Inflammatory macrophage (primary cell): ENCODE data around the gene CCDC27.

Source experiments
- DNase-seq, 2 donors: peaks; one replicate each; pipeline ENCODE4 v3.0.0-alpha.2; 2020 to 2022

CCDC27 gene

DNA sequence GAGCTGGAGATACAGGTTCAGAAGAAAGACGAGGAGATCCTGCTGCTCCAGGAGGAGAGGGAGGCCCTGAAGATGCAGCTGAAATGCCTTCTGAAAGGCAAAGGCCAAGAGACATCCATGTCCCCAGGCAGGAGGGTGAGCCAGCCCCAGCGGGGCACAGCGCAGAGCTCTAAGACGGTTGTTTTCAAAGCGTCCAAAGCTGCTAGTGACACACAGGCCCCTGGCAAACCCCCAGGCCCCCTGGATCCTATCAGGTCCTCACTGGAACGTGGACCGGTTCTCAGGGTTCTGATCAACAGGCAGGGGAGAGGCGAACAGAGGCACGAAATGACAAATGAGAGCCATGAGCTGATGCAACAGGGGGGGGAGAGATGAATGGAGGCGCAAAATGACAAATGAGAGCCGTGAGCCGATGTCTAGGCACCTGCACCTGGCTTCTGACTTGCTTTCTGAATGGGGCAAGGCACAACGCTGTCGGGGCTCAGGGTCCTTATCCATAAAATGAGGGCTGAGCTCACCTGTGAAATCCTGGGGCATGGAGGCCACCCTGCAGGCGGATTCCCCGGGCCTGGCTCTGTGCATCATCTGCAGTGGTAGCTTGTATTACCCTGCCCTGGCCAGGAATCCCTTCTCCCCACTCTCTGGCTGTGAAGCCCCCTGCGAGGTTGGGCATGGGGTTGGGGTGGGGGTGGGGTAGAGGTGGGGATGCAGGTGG is 9.2 kb downstream of the CCDC27 start:
- DNase-seq: no peak

DNA sequence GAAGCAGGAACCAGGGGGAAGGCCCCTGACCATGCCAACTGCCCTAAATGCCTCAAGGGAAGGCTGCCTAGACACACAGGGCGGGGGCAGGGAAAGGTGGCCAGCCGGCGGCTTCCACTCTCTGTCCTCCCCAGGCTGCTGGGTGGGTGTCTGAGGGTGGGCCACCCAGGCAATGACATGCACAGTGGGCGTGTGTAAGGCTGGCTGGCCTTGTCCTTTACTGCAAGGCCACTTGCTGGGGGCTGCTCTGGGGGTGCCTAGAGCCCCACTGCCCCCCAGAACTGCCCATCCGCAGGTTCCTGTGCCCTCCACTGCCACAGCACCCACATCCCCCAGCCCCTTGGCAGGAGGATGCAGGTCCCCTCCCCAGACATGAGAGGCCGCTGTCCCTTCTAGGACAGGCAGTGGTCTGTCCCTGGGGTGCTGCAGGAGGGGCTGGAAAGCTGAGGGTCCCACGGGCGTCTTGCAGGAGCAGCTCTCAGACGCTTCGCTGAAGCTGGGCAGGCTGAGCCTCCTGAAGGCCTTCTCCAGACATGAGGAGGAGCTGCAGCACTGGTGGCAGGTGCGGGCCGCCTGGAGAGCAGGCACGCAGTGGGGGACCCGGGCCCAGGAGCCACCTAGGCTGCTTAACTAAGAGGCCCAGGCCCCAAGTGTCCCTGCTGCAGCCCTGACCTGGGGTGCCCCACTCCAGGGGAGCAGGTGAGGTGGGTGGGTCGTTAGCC is 10.1 kb downstream of the CCDC27 start:
- DNase-seq: no peak

DNA sequence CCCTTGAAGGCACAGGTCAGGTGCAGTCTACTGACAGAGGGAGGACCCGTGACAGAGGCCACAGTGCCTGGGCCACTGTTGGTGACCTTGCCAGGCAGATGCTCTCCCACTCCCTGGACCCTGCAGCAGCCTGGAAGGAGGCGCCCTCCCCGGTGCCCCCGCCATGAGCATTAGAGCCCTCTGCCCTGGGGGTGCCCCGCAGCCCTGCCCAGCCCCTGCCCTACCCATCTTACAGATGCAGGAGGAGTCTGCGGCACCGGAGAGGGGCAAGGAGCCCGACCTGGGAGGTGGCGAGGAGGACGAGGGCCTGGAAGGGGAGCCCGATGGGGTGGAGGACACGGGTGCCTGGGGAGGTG is 10.6 kb downstream of the CCDC27 start:
- no peak for DNase-seq

DNA sequence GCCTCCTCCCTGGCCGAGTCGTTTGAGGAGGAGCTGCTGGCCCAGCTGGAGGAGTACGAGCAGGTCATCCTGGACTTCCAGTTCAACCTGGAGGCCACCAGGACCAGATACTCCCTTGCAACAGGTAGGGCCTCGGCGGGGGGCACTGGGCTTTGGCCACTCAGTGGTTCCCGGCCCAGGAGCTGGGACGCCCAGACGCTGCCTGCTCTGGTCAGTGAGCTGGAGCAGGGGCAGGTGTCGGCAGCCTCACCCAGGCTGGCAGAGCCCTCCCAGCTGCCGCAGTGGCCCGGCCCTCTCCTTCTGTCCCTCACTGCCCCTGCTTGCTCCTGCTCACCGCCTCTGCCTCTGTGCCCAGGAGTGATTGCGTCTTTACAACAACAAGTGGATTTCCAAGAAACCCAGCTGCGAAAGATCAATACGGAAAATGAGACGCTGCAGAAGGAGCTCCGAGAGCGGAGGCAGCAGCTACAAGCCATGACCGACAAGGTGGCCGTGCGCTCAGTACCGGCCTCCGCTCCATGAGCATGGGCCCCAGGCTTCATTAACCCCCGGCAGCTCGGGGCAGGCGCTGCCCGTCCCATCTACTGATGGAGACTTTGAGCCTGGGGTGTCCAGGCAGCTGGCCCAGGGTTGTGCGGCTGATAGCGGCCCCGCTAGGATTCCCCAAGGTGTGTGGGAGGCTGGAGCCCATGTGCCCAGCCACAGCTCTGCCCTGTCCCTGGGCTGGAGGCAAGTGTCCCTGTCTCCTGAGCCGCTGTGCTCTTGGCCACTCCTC is 11.3 kb downstream of the CCDC27 start:
- no peak for DNase-seq

DNA sequence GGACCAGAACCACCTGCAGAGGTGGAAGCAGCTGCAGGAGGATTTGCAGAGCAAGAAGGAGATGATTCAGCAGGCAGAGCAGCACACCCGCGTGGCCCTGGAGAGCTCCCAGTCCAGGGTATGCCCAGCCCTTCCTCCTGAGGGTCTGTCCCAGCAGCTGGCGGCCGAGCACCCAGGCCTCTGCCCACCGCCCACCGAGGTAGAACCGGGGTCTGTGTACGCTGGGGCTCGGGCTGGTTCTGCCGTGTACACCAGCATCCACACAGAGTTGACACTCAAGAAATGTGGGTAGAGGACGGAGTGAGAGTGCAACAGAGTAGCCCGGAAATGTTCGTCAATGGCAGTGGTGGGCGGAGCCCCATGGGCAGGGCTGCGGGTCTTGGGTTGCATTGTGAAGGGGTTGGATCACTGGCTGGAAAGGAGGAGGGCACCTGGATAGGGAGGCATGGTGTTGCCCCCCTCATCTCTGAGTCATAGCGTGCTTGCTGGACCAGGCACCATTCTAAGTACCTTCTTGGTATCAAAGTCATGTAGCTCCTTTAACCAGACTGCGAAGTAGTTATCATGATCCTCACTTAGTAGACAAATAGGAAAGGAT is 15.2 kb downstream of the CCDC27 start:
- no peak for DNase-seq

DNA sequence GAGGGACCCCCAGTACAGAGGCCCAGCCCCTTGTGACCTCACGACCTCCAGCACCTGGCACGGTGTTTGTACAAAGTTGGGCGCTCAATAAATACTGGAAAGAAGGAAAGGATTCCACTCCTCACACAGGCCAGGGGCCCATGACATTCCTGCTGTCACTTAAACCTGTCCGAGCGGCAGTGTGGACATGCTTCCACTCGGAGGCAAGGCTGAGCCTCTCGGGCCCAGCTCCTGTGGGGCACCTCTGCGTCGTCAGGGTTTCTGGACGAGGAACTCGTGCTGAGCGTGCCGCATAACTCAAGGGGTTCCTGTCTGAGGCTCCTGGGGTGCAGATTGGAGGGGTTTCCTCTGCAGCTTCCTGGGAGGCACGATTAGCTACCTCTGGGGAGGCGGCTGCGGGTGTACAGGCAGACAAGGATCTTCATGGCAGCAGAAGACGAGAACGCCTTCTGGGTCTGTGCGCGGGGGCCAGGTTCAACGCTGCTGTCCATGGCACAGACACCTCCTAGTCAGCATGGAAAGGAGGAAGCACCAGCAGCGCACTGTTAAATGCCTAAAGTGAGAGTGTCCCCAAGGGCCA is 16.7 kb downstream of the CCDC27 start:
- no peak for DNase-seq

DNA sequence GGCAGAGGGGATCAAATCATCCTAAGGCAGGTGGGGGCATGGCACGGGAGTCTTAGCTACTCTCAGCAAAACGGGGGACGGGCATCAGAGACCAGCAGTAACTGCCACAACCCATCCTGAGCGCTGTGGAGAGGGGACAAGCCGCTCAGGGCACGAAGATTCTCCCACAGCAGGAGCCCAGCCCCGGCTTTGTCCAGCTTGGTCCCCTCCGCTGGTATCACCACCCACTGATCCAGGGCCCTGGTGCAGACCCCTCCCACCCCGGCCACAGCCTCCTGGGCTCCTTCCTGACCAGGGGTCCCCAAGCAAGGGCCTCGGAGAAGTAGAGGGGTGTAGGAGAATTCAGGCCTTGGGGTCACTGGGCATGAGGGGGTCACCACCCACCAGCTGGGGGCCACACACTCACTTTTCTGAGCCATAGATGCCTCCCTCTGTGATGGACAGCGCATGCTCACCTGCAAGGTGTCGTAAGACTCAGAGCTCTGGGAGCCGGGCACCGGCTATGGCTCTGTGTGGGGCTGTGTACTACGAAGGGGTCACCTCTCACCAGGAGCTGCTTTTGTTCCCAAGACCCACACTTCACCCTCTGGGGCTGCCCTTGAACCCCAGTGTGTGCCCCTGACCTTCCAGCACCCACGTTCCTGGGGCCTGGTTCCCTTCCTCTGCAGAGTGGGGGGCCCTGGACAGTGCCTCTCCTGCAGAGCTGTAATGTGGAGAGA is 18.0 kb downstream of the CCDC27 start:
- DNase-seq: no peak

DNA sequence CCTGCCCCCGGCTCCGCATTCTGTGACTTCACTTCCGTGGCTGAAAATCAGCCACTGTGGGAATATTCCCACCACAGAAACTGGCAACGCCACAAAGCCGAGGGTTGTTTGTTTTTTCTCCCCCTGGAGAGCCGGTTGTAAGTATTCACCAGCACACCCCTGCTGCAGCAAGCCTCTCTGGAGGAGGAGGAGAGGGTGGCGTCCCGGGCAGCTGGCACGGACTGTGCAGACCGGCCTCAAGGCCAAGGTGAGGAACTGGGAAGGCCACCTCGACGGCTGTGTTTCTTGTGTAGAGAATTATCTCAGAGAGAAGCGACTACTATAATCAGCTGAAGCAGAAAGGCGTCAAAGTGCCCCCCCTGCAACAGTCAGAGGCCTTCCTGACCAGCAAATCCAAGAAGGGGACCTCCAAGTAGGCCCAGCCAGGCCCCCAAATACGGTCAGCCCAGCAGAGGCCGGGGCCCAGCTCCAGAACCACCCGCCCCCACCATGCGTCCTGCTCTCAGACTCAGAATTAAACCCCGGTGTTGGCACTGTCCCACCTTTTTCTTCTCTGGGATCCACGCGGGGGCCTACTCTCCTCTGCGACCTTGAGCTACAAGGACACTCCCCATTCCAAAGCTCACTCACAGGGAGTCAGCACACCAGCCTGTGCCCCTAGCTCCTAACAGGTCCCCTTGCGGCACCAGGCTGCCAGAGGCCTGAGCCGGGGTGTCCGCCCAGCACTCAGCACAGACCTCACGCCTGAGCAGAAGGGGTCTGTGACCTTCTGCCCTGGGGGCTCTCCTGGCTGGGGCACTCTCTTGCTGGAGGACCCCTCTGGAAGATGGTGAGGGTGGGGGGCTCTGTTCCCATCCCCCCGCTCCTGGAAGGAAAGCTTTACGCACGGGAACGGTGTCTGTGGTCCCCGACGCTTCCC is 19.1 kb downstream of the CCDC27 start:
- DNase-seq: no peak

DNA sequence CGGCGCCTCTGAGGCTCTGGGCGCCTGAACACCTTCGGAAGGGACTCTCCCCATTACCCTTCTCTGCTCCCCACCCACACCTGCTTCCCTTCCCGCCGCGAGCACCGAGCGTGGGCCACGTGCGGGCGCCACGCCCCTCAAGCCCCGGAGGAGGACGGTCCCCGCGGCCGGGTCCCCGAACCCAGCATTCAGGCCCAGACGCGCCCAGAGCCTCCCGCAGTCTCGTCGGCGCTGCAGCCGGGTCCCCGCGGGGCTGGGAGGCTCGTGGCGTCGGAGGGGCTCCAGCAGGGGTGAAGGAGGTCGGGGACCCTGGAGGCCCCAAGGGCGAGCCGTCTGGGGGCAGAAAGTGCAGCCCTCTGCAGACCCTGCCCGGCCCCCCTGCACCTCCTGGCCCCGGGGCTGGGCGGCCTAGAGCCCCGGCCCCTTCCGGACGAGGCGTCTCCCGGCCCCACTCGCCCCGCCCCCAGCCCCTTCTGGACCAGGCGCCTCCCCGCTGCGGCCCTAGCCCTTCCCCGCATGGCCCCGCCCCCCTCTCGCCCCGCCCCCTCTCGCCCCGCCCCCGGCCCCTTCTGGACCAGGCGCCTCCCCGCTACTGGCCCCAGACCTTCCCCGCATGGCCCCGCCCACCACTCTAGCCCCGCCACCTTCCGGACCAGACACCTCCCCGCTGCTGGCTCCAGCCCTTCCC is 19.9 kb downstream of the CCDC27 start:
- DNase-seq: peak; percentile 39 to 51

DNA sequence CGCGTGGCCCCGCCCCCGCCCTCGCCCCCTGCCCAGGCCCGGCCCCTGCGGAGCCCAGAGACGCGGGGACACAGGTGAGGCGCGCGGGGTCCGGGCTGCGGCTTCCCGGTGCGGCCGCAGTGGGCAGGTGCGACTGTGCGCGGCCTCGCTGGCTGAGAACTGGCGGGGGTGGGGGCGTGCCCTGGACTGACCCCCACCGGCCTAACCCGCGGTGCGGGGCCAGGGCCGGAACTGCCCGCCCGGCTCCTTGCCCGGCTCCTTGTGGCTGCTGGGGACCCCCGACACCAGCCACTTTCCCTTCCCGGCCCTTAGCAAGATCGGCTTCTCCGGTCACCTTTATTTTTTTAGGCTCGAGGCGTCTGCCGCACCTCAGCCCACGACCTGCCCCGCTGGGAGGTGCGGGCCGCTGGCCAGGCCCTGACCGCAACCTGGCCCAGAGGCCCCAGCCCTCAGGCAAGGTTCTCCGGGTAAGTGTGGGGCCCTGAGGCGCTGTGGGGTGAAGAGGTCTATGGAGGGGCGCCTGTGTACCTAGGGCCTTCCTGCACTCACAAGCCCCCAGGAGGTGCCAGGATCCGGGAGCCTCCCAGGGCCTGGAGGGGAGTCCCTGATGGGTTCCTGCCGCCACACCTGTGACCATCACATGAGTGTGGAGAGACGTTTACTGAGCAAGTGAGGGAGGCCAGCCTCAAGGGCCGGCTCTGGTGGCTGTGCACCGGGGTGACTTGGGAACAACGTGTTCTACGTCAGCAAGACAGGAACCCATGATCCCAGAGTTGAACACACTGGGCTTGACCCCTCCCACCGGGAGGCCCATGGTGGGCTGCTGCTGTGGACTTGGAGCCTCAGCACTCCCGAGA is 20.7 kb downstream of the CCDC27 start, which contains the start of gene SMIM1:
TSS of gene SMIM1 (plus strand) at position 35 of the 857 bp plus-strand sequence. CDS start 2,625 bp downstream, outside the sequence.
- DNase-seq: no peak

DNA sequence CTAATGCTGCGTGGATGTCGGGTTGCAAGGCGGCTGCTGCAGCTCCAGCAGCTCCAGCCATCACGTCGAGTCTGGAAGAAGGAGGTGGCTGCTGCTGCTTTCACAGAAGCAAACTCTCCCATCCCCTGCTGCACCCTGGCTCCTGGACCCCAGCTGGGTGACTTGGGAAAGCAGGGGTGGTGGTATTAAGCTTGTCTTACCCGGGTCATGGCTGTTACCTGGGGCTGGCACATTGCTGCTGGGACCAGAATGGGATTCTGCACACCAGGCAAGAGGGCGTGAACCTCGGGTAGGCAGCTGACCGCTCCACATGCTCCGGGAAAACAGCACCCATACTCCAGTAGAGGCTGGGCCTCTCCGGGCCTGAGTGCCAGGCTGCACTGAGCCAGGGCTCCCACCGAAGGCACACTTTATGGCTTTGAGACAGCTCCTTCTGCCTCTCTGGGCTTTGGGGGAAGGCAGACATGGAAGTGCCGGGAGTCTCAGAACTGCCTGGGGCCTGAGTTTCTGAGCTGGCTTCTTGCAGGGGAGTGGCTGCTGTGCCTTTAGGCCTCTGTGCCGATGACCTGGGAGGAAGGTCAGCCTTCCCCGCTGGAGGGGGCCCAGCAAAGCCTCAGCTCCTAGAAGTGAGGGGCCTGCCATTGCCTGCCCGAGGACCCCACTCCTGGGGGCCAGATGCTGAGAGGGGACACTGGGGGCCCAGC is 21.5 kb downstream of the CCDC27 start:
- DNase-seq: no peak

DNA sequence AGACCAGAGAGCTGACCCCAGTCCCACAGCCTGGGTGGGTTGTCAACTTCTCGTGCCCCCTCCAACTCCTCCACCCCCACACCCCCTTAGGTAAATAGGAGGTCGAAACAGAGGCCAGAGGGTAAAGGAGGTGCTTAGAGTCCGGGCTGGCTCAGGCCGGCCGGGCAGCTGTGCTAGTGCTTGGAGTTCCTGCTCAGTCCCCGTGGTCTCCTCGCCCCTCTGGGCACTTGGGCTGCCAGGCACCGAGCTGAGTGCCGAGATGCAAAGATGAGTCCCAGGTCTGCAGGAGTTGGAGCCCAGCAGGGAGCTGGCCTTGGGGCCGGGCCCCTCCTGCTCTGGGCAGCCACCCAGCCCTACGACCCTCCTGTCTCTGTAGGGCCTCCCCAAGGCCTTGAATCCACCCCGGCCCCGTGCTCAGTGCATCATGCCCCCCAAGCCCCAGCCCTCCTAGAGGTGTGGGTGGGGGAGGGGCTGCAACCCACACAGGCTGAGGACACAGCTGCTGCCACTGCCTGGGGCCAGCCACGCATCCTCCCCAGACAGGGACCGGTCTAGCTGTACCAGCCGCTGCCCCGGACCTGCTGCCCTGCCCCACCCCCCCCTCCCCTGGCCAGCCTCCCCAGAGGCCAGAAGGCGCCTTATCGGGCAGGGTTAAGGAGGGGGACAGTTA is 22.2 kb downstream of the CCDC27 start:
- DNase-seq: no peak

DNA sequence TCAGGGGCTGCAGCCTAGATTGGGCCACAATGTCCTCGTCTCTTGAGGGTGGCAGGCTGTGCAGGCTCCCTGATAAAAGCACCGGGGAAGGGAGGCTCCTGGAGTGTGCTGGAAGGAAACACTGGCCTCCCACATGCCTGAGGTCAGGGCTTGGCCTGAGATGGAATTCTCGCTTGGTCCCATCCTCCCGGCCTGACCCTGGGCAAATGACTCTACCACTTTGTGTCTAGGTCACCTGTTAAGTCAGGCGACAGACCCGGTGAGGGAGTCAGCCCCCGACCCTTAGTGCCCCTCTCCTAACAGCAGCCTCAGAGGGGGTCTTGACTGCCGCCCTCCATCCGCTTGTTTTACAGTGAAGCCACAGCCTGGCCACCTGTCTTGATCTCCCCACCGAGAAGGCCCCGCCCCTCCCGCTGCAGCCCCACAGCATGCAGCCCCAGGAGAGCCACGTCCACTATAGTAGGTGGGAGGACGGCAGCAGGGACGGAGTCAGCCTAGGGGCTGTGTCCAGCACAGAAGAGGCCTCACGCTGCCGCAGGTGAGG is 22.8 kb downstream of the CCDC27 start:
- peak in 1 of 2 donors; percentile 12 for DNase-seq

DNA sequence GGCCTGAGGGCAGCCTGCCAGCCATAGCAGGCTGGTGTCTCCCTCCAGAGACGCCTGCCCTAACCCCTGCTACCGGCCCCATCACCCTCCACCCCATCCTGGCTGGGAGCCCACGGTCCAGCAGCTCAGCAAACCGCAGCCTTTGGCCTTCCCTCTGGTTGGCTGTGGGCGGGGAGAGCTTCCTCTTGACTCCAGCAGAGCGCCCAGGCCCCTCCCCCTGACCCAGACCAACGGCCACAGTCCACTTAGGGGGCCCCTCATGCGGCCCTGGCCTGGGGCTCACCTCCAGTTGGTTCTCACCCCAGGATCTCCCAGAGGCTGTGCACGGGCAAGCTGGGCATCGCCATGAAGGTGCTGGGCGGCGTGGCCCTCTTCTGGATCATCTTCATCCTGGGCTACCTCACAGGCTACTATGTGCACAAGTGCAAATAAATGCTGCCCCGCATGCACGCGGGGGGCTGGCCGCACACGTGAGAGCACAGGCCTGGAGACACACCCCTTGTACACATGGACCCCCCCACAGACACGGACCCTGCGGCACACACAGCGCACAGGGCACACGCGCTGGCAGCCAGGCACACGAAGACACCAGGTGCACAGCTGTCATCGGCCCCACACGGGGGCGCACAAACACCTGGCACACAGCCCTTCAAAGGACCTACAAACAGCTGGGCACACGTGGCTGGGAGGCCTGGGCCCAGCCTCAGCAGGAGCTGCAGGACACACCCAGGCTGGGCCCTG is 23.4 kb downstream of the CCDC27 start:
- peak; percentile 66 to 82 for DNase-seq

DNA sequence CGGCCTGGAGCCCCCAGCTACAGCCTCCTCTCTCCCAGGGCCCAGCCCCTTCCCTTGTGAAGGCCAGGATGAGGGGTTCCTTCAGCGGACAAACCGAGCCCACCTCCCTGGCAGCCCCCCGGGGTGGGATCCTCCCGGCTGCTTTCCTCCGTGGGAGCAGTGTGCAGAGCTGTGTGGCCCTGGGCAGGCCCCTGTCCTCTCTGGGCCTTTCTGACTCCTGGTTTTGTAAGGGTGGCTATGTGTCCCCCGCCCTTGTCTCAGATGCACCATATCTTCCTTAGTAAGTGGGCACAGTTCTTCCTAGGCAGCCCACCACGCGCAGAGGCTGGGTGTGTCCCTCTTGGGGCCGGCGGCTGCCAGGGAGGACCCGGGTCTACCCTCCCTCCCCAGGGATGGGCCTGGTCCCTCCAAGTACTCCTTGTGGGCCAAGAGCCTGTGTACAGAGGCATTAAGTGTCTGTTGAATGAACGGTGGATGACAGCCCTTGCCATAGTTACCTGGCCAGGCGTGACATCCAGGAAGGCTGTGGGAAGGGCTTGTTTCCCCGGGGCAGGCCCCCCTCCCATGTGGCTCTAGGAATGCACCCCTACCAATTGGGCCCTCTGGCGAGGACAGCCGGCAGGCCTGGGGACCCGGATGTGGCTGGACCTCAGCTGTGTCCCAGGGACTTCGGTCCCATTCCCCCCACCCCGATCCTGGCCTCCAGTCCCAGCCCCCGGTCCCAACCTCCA is 24.1 kb downstream of the CCDC27 start:
- no peak for DNase-seq

DNA sequence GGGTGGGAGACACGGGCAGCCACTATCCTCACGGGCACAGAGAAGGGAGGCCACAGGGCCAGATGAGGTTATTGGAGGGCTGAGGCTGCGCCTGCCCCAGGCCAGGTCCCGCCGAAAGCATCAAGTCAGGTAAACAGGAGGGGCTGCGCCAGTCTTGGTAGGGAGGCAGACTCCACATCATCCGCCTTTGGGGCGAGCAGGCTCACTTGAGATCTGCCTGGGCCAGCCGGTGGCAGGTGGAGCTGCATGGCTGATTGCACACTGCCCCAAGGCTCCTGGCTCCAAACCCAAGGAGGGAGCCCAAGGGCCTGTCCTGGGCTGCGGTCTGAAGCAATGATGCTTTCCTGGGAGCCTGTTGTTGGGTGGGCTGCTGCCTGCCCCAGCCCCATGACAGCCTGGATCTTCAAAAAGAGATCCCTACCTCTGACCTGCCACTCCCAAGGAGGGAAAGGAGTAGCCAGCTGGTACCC is 24.9 kb downstream of the CCDC27 start:
- DNase-seq: no peak
